Gastroesophageal sphincter (tissue), 4 donors: ENCODE data around the gene KATNAL1. TPM values are rescaled to one million over a fixed set of nuclear protein-coding genes. Genes with fewer than 3 reads are reported as not detected.

Source experiments
- ATAC-seq: fragments of 150-250 bp; one replicate; pipeline ENCODE4 v1.9.1; 2016; ENCODE audit warnings: mild to moderate bottlenecking, moderate library complexity
- H3K27ac ChIP-seq, 4 donors: fragments of 200-600 bp; sonication (generic) in 3 of 4; 1 replicate in 3 of 4; 2 replicates in 1 of 4; pipeline ENCODE4 v1.5.1; 2016 to 2019
- H3K27me3 ChIP-seq: fragments of 200-600 bp; sonication (generic); one replicate; pipeline ENCODE4 v1.5.1; 2019
- H3K36me3 ChIP-seq, 2 donors: fragments of 200-600 bp; sonication (generic); one replicate each; pipeline ENCODE4 v1.5.1; 2019; ENCODE audit warnings: control low read depth in 1 of 2
- H3K4me1 ChIP-seq, 3 donors: fragments of 200-600 bp; sonication (generic); 1 replicate in 2 of 3; 2 replicates in 1 of 3; pipeline ENCODE4 v1.5.1; 2016 to 2019; ENCODE audit warnings: control low read depth in 2 of 3
- H3K4me3 ChIP-seq, 2 donors: fragments of 200-600 bp; sonication (generic); one replicate each; pipeline ENCODE4 v1.5.1; 2019; ENCODE audit warnings: mild to moderate bottlenecking in 1 of 2, moderate library complexity in 1 of 2
- H3K9me3 ChIP-seq, 3 donors: fragments of 200-600 bp; sonication (generic); one replicate each; pipeline ENCODE4 v1.5.1; 2017 to 2019; ENCODE audit warnings: control low read depth in 2 of 3
- EP300 ChIP-seq: sonication (generic); formaldehyde crosslinking; IDR thresholded peaks from one replicate; pipeline ENCODE4 v1.6.1; 2017; ENCODE audit warnings: antibody characterized with exemption, mild to moderate bottlenecking
- POLR2A ChIP-seq, 2 donors: fragments of 450-650 bp; IDR thresholded peaks; one replicate each; pipeline ENCODE4 v1.6.1; 2017; ENCODE audit warnings: antibody characterized with exemption in 2 of 2, mild to moderate bottlenecking in 2 of 2, moderate library complexity in 1 of 2
- POLR2AphosphoS5 ChIP-seq: sonication (generic); formaldehyde crosslinking; IDR thresholded peaks from one replicate; pipeline ENCODE4 v1.6.1; 2017; ENCODE audit warnings: antibody characterized with exemption
- WGBS, 2 donors: methylation state at CpG; one replicate each; pipeline ENCODE4 v1.1.5; 2018; ENCODE audit warnings: low coverage in 1 of 2; 5-methylcytosine and 5-hydroxymethylcytosine counted together
- total RNA-seq, 4 donors: library from RNA; depleted of rRNA; stranded (reverse); fragments of >200 nt; gene quantifications; one replicate each; pipeline ENCODE4 v1.1.0, GENCODE V29; 2016
- TF ChIP-seq, protein P1 (sequence below), 4 experiments: fragments of 200-600 bp in 2 of 4; fragments of 450-650 bp in 2 of 4; sonication (generic) in 1 of 4; IDR thresholded peaks; one replicate each; pipeline ENCODE4 v1.5.1; 2017 to 2019; ENCODE audit warnings: antibody characterized with exemption in 4 of 4, mild to moderate bottlenecking in 2 of 4, moderate library complexity in 2 of 4

Gene KATNAL1
- total RNA-seq, 4 donors from 2014 or later, result 29.5 to 55.0 (median 42.9) TPM

DNA sequence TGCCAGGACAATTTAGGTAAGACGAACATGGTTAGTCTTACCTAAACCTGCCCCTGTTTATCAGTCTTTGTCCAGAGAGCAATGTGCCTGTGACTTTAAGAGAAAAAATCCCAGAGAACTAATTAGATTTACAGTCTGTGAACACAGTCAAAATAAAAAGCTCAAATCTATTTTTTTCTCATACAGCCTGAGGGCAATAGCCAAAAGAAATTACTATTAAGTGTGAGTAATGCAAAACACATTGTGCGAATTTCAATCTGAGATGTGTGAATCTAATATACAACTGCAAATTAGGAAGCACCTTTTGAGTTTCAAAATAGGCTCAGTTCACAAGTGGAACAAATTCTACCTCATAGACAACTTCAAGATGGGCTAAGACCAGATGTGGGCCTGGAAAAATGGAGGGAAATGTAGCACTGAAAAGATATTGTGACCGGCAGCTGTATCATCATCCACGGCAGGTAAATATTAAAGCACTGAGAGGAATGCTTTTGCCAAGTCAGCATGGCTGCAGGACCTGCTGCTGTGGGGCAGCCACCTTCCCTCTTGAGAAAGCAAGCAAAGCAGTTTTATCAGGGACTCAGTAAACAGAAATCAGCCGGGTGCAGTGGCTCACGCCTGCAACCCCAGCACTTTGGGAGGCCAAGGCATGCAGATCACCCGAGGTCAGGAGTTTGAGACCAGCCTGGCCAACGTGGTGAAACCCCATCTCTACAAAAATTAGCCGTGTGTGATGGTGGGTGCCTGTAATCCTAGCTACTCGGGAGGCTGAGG lies 114.8 kb downstream of the KATNAL1 start:
- Histone ChIP-seq H3K4me1 (no peaks in the 10 kb centered on the region), H3K36me3 (peaks cover 0 to 13% of the 10 kb centered on the region in 2 donors), H3K27ac (no peak overlapping the region), H3K9me3 (no peaks in the 10 kb centered on the region), H3K27me3 (no peaks in the 10 kb centered on the region), H3K4me3 (no peak overlapping the region)
- no peak for ATAC-seq
- TF ChIP-seq POLR2AphosphoS5 (no peak), EP300 (no peak), POLR2A (IDR thresholded peaks at IDR 0.05) (no peak)
- TF ChIP-seq, protein P1, sequence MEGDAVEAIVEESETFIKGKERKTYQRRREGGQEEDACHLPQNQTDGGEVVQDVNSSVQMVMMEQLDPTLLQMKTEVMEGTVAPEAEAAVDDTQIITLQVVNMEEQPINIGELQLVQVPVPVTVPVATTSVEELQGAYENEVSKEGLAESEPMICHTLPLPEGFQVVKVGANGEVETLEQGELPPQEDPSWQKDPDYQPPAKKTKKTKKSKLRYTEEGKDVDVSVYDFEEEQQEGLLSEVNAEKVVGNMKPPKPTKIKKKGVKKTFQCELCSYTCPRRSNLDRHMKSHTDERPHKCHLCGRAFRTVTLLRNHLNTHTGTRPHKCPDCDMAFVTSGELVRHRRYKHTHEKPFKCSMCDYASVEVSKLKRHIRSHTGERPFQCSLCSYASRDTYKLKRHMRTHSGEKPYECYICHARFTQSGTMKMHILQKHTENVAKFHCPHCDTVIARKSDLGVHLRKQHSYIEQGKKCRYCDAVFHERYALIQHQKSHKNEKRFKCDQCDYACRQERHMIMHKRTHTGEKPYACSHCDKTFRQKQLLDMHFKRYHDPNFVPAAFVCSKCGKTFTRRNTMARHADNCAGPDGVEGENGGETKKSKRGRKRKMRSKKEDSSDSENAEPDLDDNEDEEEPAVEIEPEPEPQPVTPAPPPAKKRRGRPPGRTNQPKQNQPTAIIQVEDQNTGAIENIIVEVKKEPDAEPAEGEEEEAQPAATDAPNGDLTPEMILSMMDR (IDR thresholded peaks at IDR 0.05), result no peak
- WGBS, 2 donors, result 73 to 80% methylated on average over 4 to 6 of the region's 10 CpGs

DNA sequence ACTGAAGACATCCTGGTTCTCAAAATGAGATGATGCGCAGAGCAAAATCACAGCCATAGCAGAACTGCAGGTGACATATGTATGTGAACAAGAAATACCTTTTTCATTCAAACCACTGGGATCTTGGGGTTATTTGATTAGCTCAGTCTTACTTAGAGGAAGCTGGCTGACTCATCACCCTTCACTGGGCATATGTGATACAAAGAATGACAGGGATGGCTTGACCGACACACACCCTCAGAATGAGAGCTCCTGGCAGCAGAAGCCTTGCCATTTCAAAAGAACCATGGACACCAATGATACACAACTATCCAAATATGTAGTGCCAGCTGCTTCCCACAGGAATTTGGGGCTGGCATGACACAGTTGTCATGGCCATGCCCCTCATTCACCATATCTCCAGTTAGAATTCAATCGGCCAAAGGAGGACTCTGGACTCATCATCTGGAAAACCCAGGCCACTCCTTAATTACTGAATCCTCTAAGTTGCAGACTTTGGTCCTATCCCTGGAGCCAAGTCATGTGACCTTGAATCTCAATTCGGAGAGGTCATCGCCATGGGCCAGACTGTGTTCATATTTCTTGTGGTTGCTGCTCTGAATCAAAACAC lies 115.8 kb downstream of the KATNAL1 start:
- Histone ChIP-seq H3K4me3 (no peak overlapping the region), H3K27ac (no peak overlapping the region), H3K36me3 (peaks cover 0 to 13% of the 10 kb centered on the region in 2 donors), H3K9me3 (no peaks in the 10 kb centered on the region), H3K4me1 (no peaks in the 10 kb centered on the region), H3K27me3 (no peaks in the 10 kb centered on the region)
- ATAC-seq, result no peak
- TF ChIP-seq POLR2A (IDR thresholded peaks at IDR 0.05) (no peak), POLR2AphosphoS5 (no peak), EP300 (no peak)
- TF ChIP-seq, protein P1 (IDR thresholded peaks at IDR 0.05), result no peak
- WGBS, 2 donors, result 67 to 93% methylated on average over 3 to 5 of the region's 5 CpGs

DNA sequence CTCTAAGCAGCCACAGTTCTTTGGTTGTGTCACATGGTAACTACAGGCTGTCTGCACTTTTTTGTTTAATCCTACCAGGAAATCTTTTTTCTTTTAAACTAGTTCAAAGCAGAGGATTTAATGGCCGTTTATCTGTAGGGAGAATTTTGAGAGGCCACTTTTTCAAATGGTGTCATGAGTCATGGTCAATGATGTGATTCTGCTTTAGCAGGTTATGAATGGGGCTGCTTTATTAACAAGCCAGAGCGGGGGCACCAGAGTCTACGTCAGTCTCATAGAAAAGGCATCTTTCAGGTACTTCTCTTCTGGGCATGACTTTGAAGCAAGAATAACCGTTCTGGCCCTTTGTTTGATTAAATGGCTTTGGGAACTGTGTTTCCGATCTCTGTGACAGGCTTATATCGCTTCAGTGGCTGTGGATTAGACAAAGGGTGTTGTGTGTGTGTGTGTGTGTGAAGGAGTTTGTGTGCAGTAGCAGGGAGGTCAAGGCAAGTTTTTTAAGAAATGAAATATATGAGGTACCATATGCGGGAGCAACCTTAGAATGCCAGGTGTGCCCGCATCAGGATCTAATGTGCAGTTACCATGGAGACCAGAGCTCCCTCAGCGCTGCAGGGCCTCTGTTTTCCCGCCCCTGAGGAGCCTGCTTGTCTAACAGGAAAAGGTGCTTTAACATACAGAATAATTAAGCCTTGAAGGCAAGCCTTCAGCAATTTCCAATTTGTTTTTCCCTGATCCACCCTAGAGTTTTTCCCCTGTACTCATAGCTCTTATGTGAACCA lies 120.5 kb downstream of the KATNAL1 start:
- H3K36me3 ChIP-seq, result peaks cover 0 to 6% of the 10 kb centered on the region in 2 donors
- H3K4me1 ChIP-seq, result no peaks in the 10 kb centered on the region
- 59 to 61% methylated on average over 9 to 10 of the region's 10 CpGs for WGBS, 2 donors
- ATAC-seq, result no peak
- TF ChIP-seq EP300, result no peak
- no peak for TF ChIP-seq POLR2A (IDR thresholded peaks at IDR 0.05)
- TF ChIP-seq POLR2AphosphoS5, result no peak
- TF ChIP-seq, protein P1 (IDR thresholded peaks at IDR 0.05), result no peak
- H3K27me3 ChIP-seq, result no peaks in the 10 kb centered on the region
- no peaks in the 10 kb centered on the region for H3K9me3 ChIP-seq
- H3K4me3 ChIP-seq, result no peak overlapping the region
- no peak overlapping the region for H3K27ac ChIP-seq

DNA sequence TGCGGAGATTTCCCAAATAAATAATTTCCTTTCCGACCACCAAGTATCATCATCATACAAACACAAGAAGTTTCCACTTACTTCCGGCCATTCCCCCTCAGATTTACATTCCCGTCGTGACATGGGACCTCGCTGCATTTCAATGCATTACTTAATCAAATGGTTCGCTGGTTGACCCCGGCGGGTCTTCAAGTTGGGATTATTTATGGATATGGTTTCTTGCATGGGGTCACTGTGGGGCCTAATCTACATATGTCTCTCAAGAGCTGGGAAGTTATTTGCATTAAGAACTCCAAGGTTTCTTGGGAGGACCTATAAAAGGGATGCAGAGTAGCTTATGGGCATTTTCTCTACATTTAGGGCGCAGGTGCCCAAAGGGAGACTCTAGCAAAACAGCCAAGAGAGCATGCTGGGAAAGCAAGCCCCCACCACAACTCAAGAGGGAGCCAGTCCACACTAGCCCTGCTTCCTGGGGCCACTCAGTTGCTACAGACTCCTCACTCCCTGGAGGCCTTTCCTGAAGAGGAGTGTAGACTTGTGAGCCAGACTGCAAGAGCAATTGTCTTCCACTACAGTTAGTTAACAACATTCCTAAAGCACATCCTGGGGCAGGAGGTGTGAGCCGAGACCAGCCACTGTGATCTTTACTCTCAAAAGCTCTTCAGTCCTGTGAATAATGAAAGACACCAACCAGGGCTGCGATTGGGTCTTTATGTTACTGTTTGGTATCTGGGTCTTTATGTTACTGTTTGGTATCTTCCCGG lies 125.3 kb downstream of the KATNAL1 start:
- H3K27ac ChIP-seq, result no peak overlapping the region
- H3K9me3 ChIP-seq, result no peaks in the 10 kb centered on the region
- no peaks in the 10 kb centered on the region for H3K36me3 ChIP-seq
- ATAC-seq, result no peak
- 84 to 88% methylated on average over 7 to 12 of the region's 13 CpGs for WGBS, 2 donors
- no peaks in the 10 kb centered on the region for H3K4me1 ChIP-seq
- H3K27me3 ChIP-seq, result no peaks in the 10 kb centered on the region
- no peak overlapping the region for H3K4me3 ChIP-seq
- TF ChIP-seq, protein P1 (IDR thresholded peaks at IDR 0.05), result no peak
- TF ChIP-seq POLR2AphosphoS5, result no peak
- TF ChIP-seq EP300, result no peak
- no peak for TF ChIP-seq POLR2A (IDR thresholded peaks at IDR 0.05)
